HG02852 (cell line): ENCODE measurements around the gene MYEOV.

ENCODE experiments used
- ATAC-seq: cut with Tn5 transposase; IDR thresholded peaks from one replicate; pipeline ENCODE4 v1.9.1; 2021; ENCODE audit warnings: mild to moderate bottlenecking, moderate library complexity; ENCODE audit not compliant: unreplicated experiment

Gene MYEOV

GRCh38 chr11:69286374-69287371 is 7.3 kb upstream of the MYEOV start:
- no peak for ATAC-seq

DNA sequence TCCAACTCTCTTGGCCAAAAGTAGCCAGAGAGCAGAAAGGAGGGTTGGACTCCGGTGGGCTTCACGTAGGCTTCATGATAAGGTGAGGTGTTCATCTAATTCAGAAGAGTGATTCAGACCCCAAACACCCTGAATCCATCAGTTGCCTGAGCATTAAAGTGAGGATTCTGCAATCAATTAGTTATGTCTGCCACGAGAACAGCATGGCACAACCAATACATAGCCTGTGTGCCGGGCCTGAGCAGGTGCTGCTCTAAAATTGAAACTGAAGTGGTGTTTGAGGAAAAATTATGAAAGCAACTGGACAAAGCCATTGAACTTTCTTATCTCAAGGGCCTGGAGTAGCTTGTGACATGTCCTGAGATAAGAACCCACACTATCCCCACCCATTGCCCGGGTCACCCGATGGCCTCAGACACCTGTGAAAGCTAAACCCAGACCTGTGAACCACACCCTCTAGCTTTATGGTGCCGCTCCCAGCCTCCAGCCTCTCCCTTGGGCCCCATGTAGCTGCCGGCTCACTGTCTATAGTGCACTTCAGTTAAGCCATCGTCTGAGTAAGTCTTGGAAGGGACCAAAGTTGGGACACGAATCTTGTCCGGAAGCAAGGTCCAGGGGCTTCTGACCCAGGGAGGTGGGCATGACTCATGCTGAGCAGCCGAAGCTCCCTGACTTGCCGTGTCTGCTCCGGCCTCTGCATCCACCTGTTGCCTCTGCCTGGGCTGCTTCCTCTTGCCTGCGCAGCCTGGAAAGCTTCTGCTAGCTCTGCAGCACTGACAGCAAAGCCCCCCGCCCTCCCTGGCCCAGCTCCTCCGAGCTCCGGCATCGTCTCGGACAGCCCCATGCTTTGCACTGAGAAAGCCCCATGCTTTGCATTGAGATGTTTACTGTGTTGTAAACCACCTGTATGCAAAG is 5.7 kb upstream of the MYEOV start:
- ATAC-seq, result no peak

DNA sequence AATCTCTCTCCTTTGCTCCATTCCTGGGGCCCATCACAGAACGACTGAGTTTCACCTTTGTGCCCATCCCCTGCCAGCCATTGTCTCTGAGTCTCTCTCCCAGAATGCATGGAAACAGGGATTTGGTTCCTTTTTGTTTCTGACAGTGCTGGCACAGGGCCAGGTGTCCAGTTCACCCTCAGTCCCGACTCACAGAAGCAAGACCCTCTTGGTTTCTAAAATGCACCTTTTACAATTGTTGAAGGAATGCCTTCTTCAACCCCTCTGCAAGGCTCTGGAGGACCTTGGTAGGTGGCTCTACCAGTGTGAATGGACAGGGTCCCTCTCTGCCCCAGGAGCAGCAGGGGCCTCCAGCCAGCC is 5.1 kb upstream of the MYEOV start:
- ATAC-seq, result no peak

DNA sequence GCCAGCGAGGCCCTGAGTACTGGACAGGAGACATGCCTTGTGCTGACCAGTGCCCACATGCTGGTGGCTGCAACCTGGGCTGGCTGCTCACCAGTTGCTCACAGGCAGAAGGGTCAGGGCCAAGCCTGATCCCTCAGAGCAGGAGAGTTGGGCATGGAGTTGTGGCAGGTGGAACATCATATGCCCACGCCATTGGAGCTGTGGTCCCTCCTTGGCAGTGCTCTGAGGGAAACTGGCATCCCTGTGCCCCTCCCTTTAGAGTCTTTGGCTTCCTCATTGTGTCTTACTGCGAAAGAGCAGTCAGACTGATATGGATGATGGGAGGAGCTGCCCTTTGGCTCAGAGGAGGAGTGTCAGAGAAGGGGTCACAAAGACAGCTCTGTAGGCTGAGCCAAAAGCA is 3.1 kb upstream of the MYEOV start:
- ATAC-seq, result no peak

DNA sequence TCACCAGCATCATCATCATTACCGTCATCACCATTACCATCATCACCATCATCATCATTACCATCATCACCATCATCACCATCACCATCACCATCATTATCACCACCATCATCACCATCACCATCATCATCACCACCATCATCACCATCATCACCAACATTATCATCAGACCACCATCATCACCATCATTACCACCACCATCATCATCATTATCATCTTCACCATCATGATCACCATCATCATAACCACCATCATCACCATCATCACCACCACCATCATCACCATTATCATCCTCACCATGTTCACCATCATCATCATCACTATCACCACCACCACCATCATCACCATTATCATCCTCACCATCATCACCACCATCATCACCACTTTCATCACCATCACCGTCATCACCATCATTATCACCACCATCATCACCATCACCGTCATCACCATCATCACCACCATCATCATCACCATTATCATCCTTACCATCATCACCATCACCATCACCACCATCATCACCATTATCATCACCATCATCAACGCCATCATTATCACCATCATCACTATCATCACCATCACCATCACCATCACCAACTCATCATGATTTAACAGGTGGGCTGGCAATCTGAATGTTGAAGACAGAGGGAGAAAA is 2.4 kb upstream of the MYEOV start:
- no peak for ATAC-seq

- no peak for ATAC-seq
Observed at GRCh38 chr11:69292221-69292648, 1.7 kb upstream of the MYEOV start.

DNA sequence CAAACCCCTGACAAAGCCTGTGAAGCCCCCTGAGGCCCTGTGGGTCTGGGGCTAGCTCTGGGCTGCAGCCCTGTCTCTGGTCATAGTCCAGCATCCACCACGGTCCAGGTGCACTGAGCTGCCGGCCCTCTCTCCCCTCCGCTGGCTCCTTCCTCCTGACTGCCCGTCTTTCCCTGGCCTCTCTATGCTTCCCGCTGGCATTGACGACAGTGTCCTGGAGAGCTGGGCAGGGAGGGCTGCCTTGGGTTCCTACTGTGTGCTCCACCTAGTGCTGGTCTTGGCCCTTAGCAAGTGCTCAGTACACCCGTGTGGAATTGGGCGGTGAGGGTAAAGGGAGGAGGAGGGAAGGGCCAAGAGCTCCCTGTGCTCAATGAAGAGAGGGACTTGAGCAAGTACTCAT is 868 bp upstream of the MYEOV start:
- ATAC-seq, result no peak

DNA sequence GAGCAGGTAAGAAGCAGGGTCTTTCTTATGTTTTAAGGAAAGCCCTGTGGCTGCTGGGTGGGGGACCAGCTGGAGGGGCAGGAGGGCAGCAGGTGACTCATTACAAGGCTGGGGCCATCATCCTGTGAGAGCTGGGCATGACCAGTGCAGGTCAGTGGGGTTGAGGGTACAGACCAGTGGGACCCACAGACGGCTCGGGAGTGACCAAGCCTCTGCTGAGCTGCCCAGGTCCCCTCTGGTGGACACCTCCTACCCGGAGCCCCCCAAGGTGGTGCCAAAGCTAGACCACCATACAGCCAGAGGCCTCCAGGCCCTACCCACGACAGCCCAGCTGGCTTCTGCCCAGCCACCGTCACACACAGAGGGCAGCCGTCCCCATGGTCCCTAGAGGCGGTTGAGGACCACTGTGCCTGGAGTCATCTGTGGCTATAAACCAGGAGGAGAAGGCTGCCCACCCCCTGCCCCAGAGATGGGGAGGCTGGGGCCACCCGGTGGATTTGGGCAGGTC is 670 bp downstream of the MYEOV start:
- no peak for ATAC-seq

GRCh38 chr11:69295079-69295994 is 1.4 kb downstream of the MYEOV start:
- ATAC-seq, result no peak

DNA sequence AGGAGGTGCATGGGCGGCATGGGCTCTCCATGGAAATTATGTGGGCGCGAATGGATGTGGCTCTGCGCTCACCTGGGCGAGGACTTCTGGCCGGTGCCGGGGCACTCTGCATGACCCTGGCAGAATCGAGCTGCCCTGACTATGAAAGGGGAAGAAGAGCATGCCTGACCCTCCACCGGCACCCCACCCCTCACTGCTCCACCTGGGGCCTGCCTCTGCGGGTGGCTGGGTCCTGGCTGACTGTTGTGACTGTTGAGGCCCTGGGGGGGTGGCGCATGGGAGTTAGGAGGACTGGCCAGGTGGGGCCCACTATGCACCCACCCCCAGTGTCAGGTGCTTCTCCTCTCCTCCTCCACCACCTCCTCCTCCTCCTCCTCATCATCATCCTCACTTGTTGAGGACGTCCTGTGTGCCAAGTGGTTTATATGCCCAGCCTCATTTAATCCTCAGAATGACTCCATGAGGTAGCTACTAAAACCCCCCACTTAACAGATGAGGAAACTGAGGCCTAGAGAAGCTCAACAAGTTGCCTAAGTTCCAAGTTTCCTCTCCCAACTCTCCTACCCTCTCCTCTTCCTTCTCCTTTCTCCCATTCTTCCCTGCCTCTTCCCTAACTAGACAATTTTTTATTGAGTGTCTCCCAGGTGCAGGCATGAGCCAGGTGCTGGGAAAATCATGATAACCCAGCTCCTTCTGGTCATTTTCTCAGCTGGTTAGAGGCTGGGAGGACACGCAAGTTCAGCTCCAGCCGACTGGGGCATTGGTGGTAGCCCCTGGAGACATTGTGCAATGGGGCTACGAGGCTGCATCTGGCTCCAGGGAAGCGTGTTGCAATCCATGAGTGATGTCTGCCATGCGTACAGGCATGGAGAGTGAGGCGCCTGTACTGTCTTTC is 2.3 kb downstream of the MYEOV start:
- no peak for ATAC-seq

DNA sequence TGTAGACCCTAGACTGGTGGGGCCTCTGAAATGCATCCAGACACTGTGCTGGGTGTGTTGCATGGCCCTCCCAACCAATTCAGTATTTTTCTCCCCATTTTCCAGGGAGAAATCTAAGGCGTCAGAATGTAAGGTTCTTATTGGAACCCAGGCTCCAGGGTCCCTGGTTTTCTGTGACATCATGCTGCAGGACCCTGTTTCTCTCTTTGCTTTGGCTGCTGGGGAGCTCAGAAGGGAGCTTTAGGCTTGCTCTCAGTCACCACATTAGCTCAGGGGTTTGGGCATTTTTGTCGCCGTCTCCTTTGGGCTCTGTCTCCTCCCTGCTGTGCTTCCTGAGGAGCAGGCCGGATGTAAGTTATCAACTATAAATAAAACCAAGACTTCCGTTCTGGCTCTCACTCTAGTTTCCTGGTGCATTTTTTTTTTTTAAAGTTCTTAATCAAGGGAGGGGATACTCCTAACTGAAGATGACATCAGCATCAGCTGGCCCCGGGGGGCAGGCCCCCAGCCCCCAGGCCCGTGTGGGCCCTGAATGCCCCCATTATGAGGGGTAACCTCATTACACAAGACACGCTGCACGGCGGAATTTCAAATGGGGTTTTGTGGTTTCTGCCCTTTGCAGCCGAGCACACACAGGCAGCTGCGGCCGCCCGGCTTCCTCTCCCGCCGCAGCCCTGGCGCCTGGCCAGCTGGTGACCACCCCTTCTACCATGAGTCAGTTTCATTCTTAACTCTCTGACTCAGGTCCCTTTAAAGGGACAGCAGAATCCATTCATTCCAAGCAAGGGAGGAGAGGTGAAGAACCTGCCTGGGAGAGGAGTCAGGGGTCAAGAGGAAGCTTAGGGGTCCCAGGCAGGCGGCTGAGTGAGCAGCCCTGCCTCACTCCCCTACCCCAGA is 3.2 kb downstream of the MYEOV start:
- ATAC-seq, result peak; percentile 51

DNA sequence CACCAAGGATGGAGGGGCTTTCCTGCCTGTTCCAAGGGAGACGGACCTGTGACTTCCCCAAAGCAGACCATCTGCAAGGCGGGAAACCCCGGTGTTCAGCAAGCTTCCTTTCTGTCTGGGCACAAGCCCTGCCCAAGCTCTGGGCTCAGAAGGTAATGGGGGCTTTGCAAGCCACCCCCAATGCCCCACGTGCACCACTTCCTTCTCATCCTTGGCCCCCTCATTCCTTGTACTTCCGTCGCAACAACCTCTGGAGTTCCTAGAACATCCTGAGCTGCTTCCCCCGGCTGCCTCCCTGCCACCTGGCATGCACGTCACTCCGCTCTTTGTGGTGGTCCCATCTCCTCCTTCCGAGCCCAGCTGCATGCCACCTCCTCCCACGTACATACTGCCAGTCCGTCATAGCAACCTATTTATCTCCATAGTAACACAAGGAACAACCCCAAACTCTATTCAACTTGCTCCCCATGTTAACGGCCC is 3.9 kb downstream of the MYEOV start:
- ATAC-seq, result peak; percentile 23

DNA sequence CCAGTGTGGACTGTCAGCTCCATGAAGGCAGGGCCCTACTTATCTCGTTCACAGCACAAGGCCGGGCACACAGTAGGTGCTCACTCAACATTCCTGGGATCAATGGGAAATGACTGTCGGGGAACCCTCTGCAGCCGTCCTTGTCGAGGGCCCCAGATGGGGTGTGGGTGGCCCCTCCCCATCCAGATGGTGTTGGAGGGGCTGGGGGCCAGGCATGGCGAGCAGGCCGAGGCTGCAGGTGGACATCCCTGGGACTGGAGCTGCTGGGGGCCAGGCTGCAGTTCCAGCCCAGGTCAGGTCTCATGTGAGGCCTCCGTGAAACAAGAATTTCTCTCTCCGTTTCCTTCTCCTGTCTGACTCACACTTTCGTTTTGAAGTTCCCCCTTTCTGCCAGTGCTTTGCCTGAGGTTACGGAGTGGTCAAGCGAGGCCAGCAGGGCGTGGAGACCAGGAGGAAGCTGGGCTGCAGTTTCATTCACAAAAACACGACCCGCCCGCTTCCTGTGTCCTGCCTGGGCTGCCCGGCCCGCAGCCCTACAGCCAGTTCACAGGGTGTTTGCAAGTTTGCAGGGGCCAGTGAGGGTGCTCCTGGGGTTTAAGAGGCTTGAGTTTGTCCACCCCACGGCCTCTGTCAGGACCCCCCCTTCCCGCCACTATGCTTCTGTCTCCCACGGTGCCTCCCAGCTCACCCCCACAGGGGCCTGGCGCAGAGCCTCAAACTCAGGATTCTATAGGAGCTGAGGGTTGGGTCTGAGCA is 4.5 kb downstream of the MYEOV start:
- peak; percentile 43 for ATAC-seq

GRCh38 chr11:69299023-69299461 is 5.1 kb downstream of the MYEOV start:
- ATAC-seq, result no peak

DNA sequence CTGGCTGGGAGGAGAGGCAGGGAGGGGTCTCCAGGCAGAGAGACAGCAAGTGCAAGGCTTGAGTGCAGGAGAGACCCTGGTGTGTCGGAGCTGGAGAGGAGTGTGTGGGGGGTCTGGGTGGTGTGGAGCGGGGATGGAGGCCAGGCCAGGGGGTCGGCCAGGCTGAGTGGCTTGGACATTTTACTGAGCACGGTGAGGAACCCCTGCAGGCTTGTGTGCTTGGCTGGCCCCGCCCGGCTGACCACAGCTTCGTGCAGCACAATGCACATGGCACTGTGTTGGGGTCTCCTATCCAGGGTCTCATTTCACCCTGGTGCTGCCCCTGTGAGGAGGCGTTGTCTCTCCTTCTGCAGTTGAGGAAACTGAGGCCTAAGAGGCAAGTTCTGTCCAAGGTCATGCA is 5.6 kb downstream of the MYEOV start:
- ATAC-seq, result no peak

GRCh38 chr11:69300120-69301060 is 6.4 kb downstream of the MYEOV start:
- no peak for ATAC-seq
